HG03354 (cell line): ENCODE results near the gene SLIT3.
A peak's percentile ranks its signal among the peaks of the same experiment; 100 is the strongest.

ENCODE experiments used
- ATAC-seq: cut with Tn5 transposase; IDR thresholded peaks from one replicate; pipeline ENCODE4 v1.9.1; 2021; ENCODE audit warnings: mild to moderate bottlenecking; ENCODE audit not compliant: unreplicated experiment, poor library complexity, severe bottlenecking

SLIT3 gene

DNA sequence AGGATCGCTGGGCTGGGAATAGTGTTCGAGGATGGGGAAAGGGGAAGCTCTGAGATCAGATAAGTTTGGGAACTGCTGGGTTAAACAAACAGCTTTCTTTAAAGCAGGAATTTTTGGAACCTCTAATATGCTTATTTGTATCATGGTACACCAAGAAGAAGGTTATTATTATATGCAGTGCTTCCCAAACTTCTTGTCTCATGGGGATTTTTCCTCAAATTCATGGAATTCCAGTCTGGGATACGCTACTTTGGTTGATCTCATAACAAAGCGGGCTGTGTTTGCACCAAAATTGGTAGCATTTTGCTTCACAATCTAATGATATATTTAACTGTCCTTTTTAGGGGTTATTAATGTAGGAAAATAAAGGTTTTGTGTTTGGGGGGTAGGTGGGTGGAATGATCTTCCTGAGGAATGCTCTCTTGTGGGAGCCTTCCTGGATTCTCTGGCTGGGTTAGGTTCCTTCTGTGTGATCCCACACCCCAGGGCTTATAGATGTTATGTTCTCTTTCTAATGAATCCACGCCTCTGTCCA lies 605.6 kb downstream of the SLIT3 start:
- ATAC-seq, result no peak

DNA sequence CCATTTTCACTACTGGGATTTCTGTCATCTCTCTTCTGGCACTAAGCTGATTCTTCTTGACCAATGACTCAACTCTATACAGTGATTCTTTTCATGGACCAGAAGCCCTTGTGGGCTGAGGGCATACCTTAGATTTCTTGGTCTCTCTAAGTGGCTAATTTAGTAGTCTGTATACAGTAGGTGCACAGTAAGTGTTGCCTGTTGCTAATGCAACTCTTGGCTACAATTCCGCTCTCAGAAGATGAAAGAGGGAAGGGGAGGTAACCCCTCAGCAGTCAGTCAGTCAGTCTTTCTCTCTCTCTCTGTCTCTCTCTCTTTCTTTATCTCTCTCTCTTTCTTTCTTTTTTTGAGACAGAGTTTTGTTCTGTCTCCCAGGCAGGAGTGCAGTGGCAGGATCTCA lies 606.6 kb downstream of the SLIT3 start:
- no peak for ATAC-seq

DNA sequence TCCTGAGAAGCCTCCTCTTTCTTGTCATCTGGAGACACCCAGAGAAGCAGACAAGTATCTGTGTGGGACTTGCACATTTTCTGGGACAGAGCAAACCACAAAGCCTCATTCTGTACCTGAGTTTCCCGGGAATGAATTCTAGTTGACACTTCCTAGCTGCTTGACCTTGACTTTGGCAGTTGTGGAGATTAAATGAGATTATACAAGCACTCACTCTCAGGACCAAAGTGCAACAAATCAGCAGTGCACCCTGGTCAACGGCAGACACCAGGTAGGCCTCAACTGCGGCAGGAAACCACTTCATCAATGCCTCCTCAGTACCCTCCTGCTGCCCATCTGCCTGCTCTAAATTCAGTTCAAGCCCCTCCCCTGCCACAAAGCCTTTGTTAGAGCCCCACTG lies 607.1 kb downstream of the SLIT3 start:
- ATAC-seq, result no peak

DNA sequence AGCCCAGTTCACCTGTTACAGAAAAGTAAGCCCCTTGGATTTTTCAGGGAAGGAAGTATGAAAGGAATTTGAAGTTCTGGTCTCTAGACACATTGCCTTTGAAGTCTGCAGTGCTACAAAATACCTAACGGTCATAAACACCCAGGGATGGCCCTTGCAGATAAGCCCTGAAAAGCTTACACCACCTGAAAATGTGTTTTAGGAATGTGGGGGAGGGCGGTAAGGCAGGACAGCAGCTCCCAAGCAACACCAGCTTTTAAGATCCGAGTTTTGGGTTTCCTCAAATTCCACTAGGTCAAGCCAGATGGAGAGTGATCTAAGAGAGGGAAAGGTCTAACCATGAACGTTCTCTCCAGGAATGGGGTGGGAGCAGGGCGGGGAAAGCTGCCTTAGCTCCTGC lies 607.6 kb downstream of the SLIT3 start:
- no peak for ATAC-seq

DNA sequence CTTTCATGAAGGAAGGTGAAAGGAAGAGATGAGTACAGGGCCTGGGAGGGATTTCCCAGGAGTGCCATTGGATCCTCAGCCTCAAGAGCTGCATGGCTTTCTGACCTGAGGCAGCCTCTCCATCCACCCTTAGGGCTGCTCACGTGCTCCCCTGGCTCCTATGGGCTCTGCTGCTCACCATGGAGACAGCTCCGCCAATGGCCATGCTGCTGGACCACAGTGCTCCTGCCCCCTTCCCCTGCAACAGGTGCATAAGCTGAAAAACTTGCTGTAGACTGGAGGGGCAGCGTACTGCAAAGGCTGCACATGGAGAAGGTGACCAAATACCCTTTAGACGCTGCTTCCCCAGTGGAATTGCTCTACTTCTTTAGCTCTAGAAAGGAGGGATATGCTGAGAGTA lies 609.0 kb downstream of the SLIT3 start:
- no peak for ATAC-seq

DNA sequence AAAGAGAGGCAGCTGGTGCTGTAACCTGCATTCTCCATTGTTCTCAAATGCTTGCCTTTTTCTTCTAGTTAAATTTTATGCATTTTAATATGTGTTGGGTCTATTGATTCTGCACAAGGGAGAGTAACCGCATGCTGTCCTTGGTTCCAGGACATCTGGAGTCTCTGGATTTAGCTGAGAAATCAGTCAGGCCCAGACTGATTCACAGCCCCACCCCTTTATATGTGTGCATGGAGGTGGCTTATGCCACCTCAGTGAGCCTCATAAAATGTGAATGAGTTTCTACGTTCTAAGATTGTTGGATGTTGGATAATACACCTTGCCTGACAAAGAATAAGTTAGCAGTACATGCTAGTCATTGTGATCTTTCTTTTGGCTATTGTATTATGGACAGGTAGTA lies 611.7 kb downstream of the SLIT3 start:
- ATAC-seq, result no peak

DNA sequence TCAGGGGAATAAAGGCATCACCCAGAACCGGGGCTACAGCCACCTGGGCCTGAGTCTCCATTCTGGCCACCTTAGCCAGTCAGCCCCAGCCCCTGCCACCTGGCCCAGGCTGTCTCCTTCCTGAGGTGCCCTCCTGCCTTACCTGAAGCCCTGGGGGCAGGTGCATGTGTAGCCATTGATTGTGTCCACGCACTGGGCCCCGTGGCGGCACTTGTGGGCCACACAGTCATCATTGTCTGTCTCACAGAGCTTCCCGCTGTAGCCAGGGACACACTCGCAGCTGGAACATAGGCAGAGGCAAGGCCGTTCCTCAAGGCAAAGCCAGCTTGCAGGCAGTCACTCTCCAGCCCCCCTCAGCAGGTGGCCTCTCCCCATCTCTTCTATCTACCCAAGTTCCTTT lies 614.1 kb downstream of the SLIT3 start:
- ATAC-seq, result no peak

DNA sequence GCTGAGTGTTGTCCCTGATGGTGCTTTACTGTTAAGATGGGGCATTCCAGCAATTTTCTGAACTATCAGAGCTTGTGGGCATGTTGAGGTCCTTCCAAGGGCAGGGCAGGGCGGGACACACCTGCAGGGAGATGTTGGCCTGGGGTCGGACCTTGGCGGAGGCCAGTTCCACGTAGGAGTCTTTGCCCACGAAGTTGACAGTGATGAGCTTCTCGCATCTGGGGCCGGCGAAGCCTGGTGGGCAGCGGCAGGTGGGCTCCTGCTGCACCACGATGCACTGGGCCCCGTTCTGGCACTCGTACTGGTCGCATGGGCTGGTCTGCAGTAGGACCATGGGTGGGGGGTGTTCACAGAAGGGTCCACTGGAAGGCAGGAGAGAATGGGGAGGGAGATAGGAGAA lies 615.4 kb downstream of the SLIT3 start:
- no peak for ATAC-seq

DNA sequence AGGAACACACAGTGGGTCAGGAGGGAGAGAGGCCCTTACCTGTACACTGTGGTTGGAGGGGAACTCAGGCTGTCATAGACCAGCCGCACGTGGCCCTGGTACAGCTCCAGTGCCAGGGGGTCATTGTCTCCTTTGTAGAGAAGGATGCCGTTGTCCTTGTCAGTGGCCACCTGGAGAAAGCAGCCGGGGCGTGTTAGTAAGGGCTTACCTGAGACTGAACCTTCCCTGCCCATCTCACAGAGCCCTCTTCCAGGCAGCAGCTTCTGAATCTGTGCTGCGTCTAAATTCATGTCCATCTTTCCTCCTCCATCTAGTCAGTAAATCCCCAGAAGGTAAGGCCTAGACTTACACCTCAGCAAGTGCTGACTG lies 617.0 kb downstream of the SLIT3 start:
- ATAC-seq, result no peak

DNA sequence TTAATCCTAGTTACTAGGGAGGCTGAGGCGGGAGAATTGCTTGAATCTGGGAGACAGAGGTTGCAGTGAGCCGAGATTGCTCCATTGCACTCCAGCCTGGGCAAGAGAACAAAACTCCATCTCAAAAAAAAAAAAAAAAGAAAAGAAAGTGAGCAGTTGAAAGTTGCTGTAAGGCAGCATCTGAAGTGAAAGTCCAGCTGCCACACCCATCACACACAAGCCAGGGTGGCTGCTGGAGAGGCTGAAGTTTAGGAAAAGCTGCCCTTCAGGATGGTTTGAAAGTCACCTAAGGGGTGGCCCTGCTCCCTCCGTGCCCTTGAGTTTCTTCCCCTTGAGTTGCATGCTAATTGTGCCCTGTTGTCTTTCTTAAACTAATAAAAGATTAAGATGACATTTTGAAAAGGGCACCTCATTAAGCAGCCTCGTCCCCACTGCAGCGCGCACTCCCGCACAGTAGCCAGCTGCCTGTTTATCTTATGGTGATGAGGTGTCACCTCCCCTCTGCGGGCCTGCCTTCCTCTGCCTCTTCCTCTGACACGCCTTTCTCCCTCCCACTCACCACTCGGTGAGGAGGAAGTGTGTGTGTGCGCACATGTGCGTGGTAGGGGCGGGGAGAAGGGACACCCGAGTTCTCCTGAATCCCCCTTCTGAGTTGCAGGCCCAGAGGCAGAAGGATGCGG lies 617.6 kb downstream of the SLIT3 start:
- ATAC-seq, result no peak

DNA sequence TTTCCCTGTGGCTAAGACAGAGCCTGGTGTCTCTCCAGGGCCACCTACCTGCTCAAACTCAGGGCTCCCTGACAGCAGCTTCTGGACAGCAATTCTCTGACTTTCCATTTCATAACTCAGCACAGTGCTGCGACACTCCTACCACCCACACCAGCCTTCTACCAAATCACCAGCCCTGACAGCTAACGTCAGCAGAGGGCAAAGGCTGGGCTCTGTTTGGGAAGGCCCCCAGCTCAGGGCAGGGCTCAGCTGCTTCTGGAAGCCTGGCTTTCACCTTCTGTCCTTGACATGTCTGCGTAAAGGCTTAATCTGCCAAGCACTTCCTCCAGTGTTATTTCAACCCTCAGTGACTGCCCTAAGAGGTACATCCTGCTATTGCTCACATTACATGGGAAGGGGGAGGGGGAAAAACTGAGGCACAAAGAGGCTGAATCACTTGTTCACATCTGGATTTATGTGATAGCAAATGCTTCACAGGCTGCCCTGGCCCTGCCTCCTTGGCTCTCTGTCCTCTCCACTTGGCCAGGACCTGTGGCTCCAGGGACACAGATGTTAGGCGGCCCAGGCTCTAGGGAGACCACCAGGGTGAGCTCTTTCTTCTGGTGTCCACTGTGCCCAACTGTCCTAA lies 619.3 kb downstream of the SLIT3 start:
- ATAC-seq, result no peak

DNA sequence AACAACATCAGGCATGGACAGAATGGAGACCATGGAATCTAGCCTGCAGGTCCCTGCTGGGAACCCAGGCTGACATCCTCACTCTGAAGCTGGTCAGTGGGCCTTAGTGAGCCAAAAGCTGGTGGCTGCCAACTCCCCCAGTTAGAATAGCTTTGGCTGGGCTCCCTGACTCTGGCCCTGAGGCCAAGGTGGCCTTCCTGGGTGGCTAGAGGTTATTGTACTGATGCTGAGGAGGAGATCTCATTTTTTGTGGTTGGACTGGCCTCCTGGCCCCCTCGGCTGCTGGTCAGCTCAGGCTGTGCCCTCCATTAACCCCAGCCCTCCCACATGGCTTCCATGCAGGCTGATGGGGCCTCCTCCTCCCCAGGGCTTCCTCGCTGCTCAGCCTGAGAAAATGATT lies 620.5 kb downstream of the SLIT3 start:
- ATAC-seq, result no peak

DNA sequence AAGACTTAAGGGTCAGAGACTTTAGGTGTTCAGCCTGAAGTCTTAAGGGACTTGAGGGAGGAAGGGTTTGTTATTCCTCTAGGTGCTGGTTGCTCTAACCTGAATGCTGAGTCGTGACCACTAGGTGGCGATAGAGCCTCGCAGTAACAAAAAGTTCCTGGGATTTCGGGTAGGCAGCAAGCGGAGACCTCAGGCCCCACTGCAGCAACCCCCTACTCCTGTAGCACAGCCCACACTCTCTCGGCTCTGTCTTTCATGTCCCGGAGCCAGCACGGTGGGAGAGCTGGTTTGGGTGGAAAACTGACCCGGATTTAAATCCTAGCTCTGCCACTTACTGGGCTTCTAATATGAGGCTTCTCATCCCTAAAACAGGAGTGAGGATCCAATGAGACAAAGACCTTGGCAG lies 621.4 kb downstream of the SLIT3 start:
- ATAC-seq, result peak; percentile 79

DNA sequence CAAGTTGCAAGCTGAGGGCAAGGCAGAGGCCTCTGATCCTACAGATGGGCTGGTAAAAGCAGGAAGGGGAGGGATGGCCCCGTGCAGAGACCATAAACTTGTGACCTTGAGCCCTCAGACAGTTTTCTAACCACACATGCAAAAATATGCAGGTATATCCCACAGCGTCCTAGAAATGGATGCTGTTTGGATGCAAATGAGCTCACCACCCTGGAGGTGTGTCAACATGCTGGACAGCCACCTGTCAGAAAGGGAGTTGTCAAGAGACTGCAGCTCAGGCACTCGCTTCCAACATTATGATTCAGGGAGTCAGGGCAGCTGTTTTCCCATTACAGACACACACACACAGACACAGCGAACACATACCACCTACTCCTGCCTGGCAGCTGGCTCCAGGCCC lies 624.4 kb downstream of the SLIT3 start:
- no peak for ATAC-seq

DNA sequence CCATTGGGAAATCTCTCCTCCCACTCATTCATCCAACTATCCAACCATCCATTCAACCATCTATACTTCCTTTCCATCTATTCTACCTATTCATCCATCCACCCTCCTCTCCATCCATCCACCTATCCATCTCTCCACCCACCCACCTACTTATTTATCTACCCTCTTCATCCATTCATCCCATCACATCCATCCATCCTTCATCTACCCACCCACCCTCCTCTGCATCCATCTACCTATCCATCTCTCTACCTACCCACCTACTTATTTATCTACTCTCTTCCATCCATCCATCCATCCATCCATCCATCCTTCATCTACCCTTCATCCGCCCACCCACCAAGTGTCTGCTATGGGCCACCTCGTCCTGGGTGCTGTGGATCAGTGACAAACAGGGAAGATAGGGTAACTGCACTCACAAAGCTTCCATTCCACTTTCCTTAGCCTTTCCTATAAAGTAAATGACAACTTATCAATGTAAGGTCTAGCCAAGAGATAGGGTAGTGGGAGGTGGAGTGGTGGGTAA lies 625.0 kb downstream of the SLIT3 start:
- ATAC-seq, result no peak

DNA sequence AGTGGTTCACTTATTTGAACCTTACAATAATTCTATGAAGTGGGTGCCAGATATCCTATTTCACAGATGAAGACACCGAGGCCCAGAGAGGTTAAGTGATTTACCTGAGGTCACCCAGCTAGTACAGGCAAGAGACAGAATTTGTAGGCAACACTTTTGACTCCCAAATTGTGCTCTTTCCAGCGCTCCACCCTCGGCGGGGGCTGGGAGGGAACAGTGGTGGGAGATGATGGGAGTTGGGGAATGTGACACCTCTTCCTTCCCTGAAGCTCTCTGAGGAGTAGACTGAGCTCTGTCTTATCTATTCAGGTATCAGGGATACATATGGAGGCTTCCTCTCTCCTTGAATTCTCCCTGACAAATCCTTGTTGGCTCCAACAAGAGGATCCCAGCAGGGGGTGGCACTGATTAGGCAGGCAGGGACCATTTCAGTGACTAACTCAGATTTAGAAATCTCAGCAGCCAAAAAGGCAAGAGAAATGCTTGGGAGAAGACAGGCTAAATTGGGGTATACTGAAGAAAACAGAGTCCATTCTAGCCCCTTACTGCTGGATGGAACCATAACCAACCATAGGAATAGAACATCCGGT lies 626.0 kb downstream of the SLIT3 start:
- no peak for ATAC-seq

DNA sequence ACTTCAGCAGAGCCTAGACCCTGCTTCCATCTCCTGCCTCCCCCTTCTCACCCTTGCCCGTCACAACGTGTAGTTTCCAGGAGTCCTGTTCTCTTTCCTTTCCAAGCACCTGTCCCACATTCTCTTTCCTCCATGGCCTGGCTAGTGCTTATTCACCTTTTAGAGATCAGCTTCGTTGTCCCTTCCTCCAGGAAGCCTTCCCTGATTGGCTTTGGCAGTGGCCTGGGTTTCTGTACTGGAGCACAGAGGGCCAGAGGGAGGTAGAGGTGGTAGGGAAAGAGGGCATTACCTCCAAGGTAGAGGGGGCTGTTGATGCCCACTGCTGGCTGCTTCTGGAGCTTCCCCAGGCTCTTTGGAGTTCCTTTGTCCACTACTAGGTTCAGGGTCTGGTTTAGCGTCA lies 628.1 kb downstream of the SLIT3 start:
- no peak for ATAC-seq

DNA sequence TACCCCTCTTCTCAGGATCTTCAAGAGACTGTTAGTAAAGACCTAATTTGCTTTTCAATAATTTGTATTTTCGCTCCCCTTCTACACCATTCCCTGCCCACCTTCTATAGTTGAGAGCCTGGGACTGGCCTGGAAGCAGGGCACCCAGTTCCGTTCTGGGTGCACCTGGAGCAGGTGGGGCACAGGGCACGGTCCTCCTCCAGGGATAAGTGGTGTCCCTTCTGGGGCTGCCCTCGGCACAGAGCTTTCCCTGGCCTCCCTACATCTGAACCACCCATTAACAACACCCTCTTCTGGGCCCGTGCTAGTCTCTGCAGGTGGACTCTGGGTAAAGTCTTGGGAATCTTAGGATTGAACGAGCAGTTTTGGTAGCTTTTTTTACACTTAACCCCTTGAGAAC lies 628.9 kb downstream of the SLIT3 start:
- ATAC-seq, result no peak

DNA sequence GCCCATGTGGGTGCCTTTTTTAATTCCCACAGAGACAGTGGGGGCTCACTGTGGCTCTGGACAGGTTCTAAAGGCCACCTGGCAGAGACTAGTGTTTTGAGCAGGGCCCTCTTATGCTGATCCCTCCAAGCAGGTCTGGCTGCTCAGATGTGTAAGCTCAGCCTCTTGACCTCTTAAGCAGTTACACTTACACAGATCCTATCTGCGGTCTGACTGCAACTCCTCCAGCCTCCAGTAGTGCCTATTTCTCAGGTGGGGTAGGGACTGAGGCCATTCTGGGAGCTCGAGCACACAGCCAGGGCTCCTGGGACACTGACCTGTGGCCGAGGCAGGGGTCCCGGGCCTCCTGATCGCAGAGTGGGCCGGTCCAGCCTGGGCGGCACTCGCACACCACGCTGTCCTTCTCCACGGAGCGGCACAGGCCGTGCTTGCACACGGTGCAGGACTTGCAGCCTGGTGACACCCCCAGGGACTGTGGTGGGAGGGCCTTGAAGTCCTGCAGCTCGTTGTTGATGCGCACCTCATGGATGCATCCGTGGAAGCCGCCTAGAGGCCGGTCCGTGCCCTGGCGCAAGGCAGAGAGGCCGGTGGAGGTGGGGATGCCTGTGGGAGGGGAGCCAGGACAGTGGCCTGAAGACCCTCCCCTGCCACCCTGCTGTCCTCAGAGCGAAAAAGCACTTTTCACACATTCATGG lies 629.9 kb downstream of the SLIT3 start:
- no peak for ATAC-seq

DNA sequence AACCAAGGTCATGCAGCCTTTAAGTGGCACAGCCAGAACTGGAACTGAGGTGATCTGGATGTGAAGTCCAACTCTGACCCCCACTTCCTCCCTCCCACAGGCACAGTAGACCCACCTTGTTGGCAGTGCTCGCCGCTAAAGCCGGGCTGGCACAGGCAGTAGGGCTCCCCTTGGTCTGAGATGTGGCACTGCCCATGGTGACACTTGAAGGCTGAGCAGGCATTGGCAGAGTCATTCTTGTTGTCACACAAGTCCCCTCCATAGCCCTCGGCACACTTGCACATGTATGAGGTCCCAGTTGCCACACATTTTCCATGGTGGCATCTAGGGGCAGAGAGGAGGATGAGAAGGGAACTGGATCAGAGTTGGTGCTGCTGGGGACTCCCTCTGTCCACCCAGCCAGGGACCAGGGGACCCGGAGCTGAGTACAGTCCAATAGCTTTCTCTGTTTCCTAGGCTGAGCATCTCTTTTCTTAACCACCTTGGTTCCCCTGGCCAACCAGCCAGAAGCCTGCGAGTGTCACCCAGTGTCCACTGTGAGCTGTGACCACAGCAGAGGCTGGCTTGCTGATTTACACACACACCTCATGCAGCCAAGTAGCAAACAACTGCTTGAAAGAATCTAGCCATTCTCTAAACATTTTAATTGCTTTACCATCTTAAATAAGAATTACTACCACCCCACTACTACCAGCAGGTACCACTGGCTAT lies 631.1 kb downstream of the SLIT3 start:
- no peak for ATAC-seq
